ENCODE data around the gene NCKAP5.

DNA sequence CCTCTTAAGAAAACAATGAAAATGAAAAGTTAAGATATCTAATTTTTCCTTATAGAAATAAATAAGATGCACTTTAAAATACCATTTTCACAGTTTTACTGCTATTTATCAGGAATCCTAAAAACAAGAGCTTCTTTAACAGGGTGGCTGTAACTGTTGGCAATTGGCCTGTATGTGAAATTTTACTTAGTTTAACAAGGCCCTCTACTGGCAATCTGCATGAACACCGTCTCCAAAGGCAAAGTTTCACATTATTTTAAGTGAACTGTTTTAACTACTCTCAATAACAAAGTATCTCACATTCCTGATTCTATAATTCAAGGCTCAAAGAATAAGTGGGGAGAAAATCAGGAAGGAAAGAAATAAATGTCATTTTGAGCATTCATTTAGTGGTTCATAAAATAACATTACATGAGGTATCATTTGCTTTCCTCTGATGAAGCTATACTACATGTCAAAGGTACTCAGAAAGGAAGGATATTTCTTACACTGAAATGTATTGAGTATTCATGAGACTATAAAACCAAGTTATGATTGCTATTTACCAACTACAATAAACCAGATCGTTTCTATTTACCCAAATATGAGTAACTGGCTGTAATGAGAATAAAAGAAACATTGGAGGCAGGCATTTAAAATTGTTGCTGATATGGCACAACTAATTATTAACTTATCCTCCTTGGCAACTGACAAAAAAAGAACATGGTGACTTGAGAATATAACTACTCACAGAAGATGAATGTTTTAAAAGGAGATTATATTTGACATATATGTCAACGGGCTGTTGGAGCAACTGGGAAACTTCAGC is 7.0 kb downstream of the NCKAP5 start:
- TF ChIP-seq, protein P1, sequence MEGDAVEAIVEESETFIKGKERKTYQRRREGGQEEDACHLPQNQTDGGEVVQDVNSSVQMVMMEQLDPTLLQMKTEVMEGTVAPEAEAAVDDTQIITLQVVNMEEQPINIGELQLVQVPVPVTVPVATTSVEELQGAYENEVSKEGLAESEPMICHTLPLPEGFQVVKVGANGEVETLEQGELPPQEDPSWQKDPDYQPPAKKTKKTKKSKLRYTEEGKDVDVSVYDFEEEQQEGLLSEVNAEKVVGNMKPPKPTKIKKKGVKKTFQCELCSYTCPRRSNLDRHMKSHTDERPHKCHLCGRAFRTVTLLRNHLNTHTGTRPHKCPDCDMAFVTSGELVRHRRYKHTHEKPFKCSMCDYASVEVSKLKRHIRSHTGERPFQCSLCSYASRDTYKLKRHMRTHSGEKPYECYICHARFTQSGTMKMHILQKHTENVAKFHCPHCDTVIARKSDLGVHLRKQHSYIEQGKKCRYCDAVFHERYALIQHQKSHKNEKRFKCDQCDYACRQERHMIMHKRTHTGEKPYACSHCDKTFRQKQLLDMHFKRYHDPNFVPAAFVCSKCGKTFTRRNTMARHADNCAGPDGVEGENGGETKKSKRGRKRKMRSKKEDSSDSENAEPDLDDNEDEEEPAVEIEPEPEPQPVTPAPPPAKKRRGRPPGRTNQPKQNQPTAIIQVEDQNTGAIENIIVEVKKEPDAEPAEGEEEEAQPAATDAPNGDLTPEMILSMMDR (IDR thresholded peaks at IDR 0.05; ENCODE audit: borderline replicate concordance, extremely low read depth, low read length, poor library complexity, severe bottlenecking), result peak; percentile 76
- no peak for TF ChIP-seq EZH2 (IDR thresholded peaks at IDR 0.05; ENCODE audit: borderline replicate concordance, low read depth, low read length, severe bottlenecking)

Data from DND-41 (cell line).